ENCODE measurements around the gene ZNF264.

ZNF264 gene

GRCh38 chr19:57212109-57212508 is 20.8 kb downstream of the ZNF264 start:
- H3K4me3 ChIP-seq (ENCODE audit: low read depth, low read length): no peak overlapping the region
- TF ChIP-seq, protein P1, sequence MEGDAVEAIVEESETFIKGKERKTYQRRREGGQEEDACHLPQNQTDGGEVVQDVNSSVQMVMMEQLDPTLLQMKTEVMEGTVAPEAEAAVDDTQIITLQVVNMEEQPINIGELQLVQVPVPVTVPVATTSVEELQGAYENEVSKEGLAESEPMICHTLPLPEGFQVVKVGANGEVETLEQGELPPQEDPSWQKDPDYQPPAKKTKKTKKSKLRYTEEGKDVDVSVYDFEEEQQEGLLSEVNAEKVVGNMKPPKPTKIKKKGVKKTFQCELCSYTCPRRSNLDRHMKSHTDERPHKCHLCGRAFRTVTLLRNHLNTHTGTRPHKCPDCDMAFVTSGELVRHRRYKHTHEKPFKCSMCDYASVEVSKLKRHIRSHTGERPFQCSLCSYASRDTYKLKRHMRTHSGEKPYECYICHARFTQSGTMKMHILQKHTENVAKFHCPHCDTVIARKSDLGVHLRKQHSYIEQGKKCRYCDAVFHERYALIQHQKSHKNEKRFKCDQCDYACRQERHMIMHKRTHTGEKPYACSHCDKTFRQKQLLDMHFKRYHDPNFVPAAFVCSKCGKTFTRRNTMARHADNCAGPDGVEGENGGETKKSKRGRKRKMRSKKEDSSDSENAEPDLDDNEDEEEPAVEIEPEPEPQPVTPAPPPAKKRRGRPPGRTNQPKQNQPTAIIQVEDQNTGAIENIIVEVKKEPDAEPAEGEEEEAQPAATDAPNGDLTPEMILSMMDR (IDR thresholded peaks at IDR 0.05; ENCODE audit: low read depth, low read length, missing control alignments): no peak

GRCh38 chr19:57227502-57227901 is 36.2 kb downstream of the ZNF264 start:
- H3K4me3 ChIP-seq (ENCODE audit: low read depth, low read length): no peak overlapping the region
- in situ Hi-C loops (cut with HindIII; ENCODE audit: low sequenced_read_pairs): no loop called here
- no peak for DNase-seq (ENCODE audit: low read depth)

More at GRCh38 chr19:57212109-57212508, 20.8 kb downstream of the ZNF264 start:
- no peak for DNase-seq (ENCODE audit: low read depth)
- in situ Hi-C loops (cut with HindIII; ENCODE audit: low sequenced_read_pairs): no loop called here

DNA sequence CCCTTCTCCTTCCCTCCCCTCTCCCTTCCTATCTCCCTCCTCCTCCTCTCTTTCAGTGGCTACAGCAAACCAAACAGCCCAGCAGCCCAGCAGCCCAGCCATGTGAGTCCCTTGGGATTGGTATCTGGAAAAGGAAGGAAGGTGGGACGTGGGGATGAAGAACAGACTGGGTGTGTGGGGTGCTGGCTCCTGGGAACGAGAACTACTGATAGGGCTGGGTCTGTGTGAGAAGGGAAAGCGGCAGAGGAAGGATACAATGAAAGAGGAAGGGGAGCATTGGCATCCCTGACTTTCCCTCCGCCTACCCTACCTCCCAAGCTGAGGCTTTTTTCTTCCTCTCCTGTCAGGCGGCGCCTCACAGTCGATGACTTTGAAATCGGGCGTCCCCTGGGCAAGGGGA is 40.4 kb downstream of the ZNF264 start:
- no peak for DNase-seq (ENCODE audit: low read depth)
- TF ChIP-seq, protein P1 (IDR thresholded peaks at IDR 0.05; ENCODE audit: low read depth, low read length, missing control alignments): no peak
- in situ Hi-C loops (cut with HindIII; ENCODE audit: low sequenced_read_pairs): no loop called here
- H3K4me3 ChIP-seq (ENCODE audit: low read depth, low read length): no peak overlapping the region

More at GRCh38 chr19:57227502-57227901, 36.2 kb downstream of the ZNF264 start:
- TF ChIP-seq, protein P1 (IDR thresholded peaks at IDR 0.05; ENCODE audit: low read depth, low read length, missing control alignments): no peak

- in situ Hi-C loops (cut with HindIII; ENCODE audit: low sequenced_read_pairs): no loop called here
- no peak overlapping the region for H3K4me3 ChIP-seq (ENCODE audit: low read depth, low read length)
- DNase-seq (ENCODE audit: low read depth): no peak
- TF ChIP-seq, protein P1 (IDR thresholded peaks at IDR 0.05; ENCODE audit: low read depth, low read length, missing control alignments): no peak
These were observed 41.9 kb downstream of the ZNF264 start for GRCh38 chr19:57233207-57233606.

GRCh38 chr19:57239982-57240310 is 48.6 kb downstream of the ZNF264 start:
- TF ChIP-seq, protein P1 (IDR thresholded peaks at IDR 0.05; ENCODE audit: low read depth, low read length, missing control alignments): no peak
- DNase-seq (ENCODE audit: low read depth): no peak
- peak overlapping the region; percentile 99 for H3K4me3 ChIP-seq (ENCODE audit: low read depth, low read length)
- in situ Hi-C loops (cut with HindIII; ENCODE audit: low sequenced_read_pairs): no loop called here

GRCh38 chr19:57240311-57241090 is 49.2 kb downstream of the ZNF264 start, which contains the start of gene ZNF805:
Gene ZNF805, plus strand, starts transcription at chr19:57240632. Its CDS starts 260 bp downstream, at chr19:57240892.
- TF ChIP-seq, protein P1 (IDR thresholded peaks at IDR 0.05; ENCODE audit: low read depth, low read length, missing control alignments): no peak
- in situ Hi-C loops (cut with HindIII; ENCODE audit: low sequenced_read_pairs): no loop called here
- DNase-seq (ENCODE audit: low read depth): peak; percentile 83
- H3K4me3 ChIP-seq (ENCODE audit: low read depth, low read length): peak within 1 kb of the TSS; percentile 99

Data from astrocyte of the cerebellum (primary cell).